ENCODE data around the gene LCTL. TPM values are rescaled to one million over a fixed set of nuclear protein-coding genes. Genes with fewer than 3 reads are reported as not detected.

The LCTL gene
- polyA plus RNA-seq, 1 of the 3 experiments (the other 2 are of a cell fraction): 1.9 TPM

- Histone ChIP-seq H3F3A (replicated peaks; ENCODE audit: insufficient read depth) (peaks cover 26% of the 10 kb centered on the region), H3K4me3 (ENCODE audit: low read depth in 2 of 2, low read length in 1 of 2) (peak overlapping the region; percentile 79 to 98), H3K9me2 (no peaks in the 10 kb centered on the region), H3K4me2 (peak overlapping the region; percentile 75), H3K79me2 (ENCODE audit: insufficient read depth) (peaks cover 88% of the 10 kb centered on the region), H3K9me3 (no peaks in the 10 kb centered on the region), H2AFZ (ENCODE audit: low read depth) (peak overlapping the region; percentile 93), H4K20me1 (ENCODE audit: insufficient read depth) (peaks cover 38% of the 10 kb centered on the region), H3K27ac (ENCODE audit: low read depth in 2 of 2, low read length in 1 of 2) (peak overlapping the region; percentile 96 to 98), H3K9ac (peak overlapping the region; percentile 96), H3K36me3 (replicated peaks in 1 of 2; ENCODE audit: control insufficient read depth in 1 of 2, insufficient read depth in 2 of 2, low read length in 1 of 2) (peaks cover 33 to 43% of the 10 kb centered on the region in 2 experiments), H3K27me3 (ENCODE audit: insufficient read depth) (no peaks in the 10 kb centered on the region), H3K4me1 (ENCODE audit: control insufficient read depth in 1 of 2, insufficient read depth in 2 of 2, low read depth in 1 of 2, low read length in 1 of 2) (peaks cover 9 to 11% of the 10 kb centered on the region in 2 experiments; a peak in 3 of 4 replicates)
- TF ChIP-seq ZBTB33 (IDR thresholded peaks at IDR 0.05; ENCODE audit: borderline replicate concordance, low read depth) (no peak), IRF3 (IDR thresholded peaks at IDR 0.05; ENCODE audit: low read depth, low read length) (no peak), TCF12 (IDR thresholded peaks at IDR 0.05) (no peak), MXI1 (IDR thresholded peaks at IDR 0.05; ENCODE audit: low read depth, low read length) (peak; percentile 11; the same call in 1 of the 2 replicates), CTCF (IDR thresholded peaks at IDR 0.05) (no peak)
- ChIA-PET POLR2A (interaction anchor here (0.6 to 0.8 kb wide), 2 partner anchors 94 to 1327 kb away, joined by 3 read pairs; no protein-coding TSS in a partner anchor), CTCF (interaction anchor here (1.0 to 2.6 kb wide), 6 partner anchors 8 to 119 kb away, joined by 3 to 14 read pairs (median 4); partner anchors contain the start of genes MAP2K1 and SNAPC5)
- 3% methylated on average over 13 of the region's 13 CpGs for WGBS (ENCODE audit: low lambda C conversion rate)
- DNase-seq: no peak
These were observed 60.4 kb downstream of the LCTL start for GRCh38 chr15:66505430-66505811.

- peak within 1 kb of the TSS; percentile 93 for H2AFZ ChIP-seq (ENCODE audit: low read depth)
- H3K4me1 ChIP-seq (ENCODE audit: control insufficient read depth in 1 of 2, insufficient read depth in 2 of 2, low read depth in 1 of 2, low read length in 1 of 2): peaks cover 9 to 11% of the 10 kb centered on the region in 2 experiments; a peak in 3 of 4 replicates
- DNase-seq: peak; percentile 79
- H3K27ac ChIP-seq (ENCODE audit: low read depth in 2 of 2, low read length in 1 of 2): peak within 1 kb of the TSS; percentile 96 to 98
- H3K9me3 ChIP-seq: no peaks in the 10 kb centered on the region
- no peaks in the 10 kb centered on the region for H3K27me3 ChIP-seq (ENCODE audit: insufficient read depth)
- WGBS (ENCODE audit: low lambda C conversion rate): under 1% methylated on average over 43 of the region's 46 CpGs
- H4K20me1 ChIP-seq (ENCODE audit: insufficient read depth): peaks cover 43% of the 10 kb centered on the region
- H3K4me2 ChIP-seq: peak within 1 kb of the TSS; percentile 75
- H3K9me2 ChIP-seq: no peaks in the 10 kb centered on the region
- H3K4me3 ChIP-seq (ENCODE audit: low read depth in 2 of 2, low read length in 1 of 2): peak within 1 kb of the TSS; percentile 79 to 98
- ChIA-PET POLR2A (interaction anchor here (0.6 to 0.8 kb wide), 2 partner anchors 94 to 1327 kb away, joined by 3 read pairs; no protein-coding TSS in a partner anchor), CTCF (interaction anchor here (1.0 to 2.6 kb wide), 7 partner anchors 8 to 894 kb away, joined by 3 to 14 read pairs (median 4); partner anchors contain the start of genes INTS14, MAP2K1 and SNAPC5)
- H3F3A ChIP-seq (replicated peaks; ENCODE audit: insufficient read depth): peaks cover 32% of the 10 kb centered on the region
- peaks cover 88% of the 10 kb centered on the region for H3K79me2 ChIP-seq (ENCODE audit: insufficient read depth)
- H3K9ac ChIP-seq: peak within 1 kb of the TSS; percentile 96
- peaks cover 39 to 50% of the 10 kb centered on the region in 2 experiments for H3K36me3 ChIP-seq (replicated peaks in 1 of 2; ENCODE audit: control insufficient read depth in 1 of 2, insufficient read depth in 2 of 2, low read length in 1 of 2)
- TF ChIP-seq SMC3 (IDR thresholded peaks at IDR 0.05; ENCODE audit: low read depth, low read length) (no peak), EZH2phosphoT487 (IDR thresholded peaks at IDR 0.05; ENCODE audit: borderline replicate concordance, low read depth) (no peak), CHD2 (IDR thresholded peaks at IDR 0.05; ENCODE audit: low read length, partially characterized antibody) (peak; percentile 98), TCF12 (IDR thresholded peaks at IDR 0.05) (no peak), PBX3 (IDR thresholded peaks at IDR 0.05) (0 out of 2 replicates have a peak, but pooled peaks have one; percentile 48), RAD21 (IDR thresholded peaks at IDR 0.05; ENCODE audit: low read length) (no peak), RCOR1 (IDR thresholded peaks at IDR 0.05; ENCODE audit: low read length) (no peak), FOXM1 (IDR thresholded peaks at IDR 0.05; ENCODE audit: low read depth) (no peak), TAF1 (IDR thresholded peaks at IDR 0.05; ENCODE audit: borderline replicate concordance, low read depth, low read length) (peak; percentile 97), NRF1 (IDR thresholded peaks at IDR 0.05; ENCODE audit: low read depth, low read length) (no peak)
These were observed 61.0 kb downstream of the LCTL start, which contains the start of the genes RPL4 and ZWILCH for GRCh38 chr15:66504563-66505429. RPL4 (minus strand) TSS chr15:66504855; CDS start chr15:66504790, 65 bp downstream. ZWILCH (plus strand) TSS chr15:66505326; CDS start chr15:66505339, 13 bp downstream.
